Nephron (organoid): Measurements from ENCODE around the gene S100A3.
"Not testable (repeated sequence)": the region's sequence is repeated elsewhere in the genome, so short reads cannot be mapped to it uniquely, and the experiment has no call there.

Source experiments
- H3K27ac Mint-ChIP-seq, 3 experiments: 2 replicates each; pipeline ENCODE4 v1.8.0; 2020; ENCODE audit warnings: mixed read lengths in 3 of 3, mild to moderate bottlenecking in 2 of 3, moderate library complexity in 1 of 3
- H3K27me3 Mint-ChIP-seq: 2 replicates; pipeline ENCODE4 v1.8.0; 2021; ENCODE audit warnings: low read depth, mild to moderate bottlenecking, moderate library complexity, mixed read lengths
- H3K36me3 Mint-ChIP-seq: 2 replicates; pipeline ENCODE4 v1.8.0; 2020; ENCODE audit warnings: low read depth, mixed read lengths
- H3K4me1 Mint-ChIP-seq: 2 replicates; pipeline ENCODE4 v1.8.0; 2020; ENCODE audit warnings: mixed read lengths
- H3K4me3 Mint-ChIP-seq, 3 experiments: 2 replicates each; pipeline ENCODE4 v1.8.0; 2020; ENCODE audit warnings: mild to moderate bottlenecking in 3 of 3, mixed read lengths in 3 of 3, moderate library complexity in 2 of 3
- H3K9me3 Mint-ChIP-seq: 2 replicates; pipeline ENCODE4 v1.8.0; 2020; ENCODE audit warnings: mixed read lengths
- CTCF ChIP-seq, 3 experiments: fragments of 200-600 bp; sonication (generic); IDR thresholded peaks; one replicate each; pipeline ENCODE4 v1.5.0; 2021; ENCODE audit warnings: antibody characterized with exemption in 3 of 3; ENCODE audit not compliant: unreplicated experiment in 3 of 3

Gene S100A3

GRCh38 chr1:153587314-153587713 is 38.3 kb upstream of the S100A3 start:
- TF ChIP-seq CTCF (IDR thresholded peaks at IDR 0.05; ENCODE audit: unreplicated experiment in 3 of 3) = no peak
- no peak overlapping the region for H3K4me3 Mint-ChIP-seq
- no peaks in the 10 kb centered on the region for H3K27me3 Mint-ChIP-seq
- no peak overlapping the region for H3K27ac Mint-ChIP-seq
- H3K4me1 Mint-ChIP-seq = peaks cover 5% of the 10 kb centered on the region
- no peaks in the 10 kb centered on the region for H3K36me3 Mint-ChIP-seq
- H3K9me3 Mint-ChIP-seq = no peaks in the 10 kb centered on the region

- Mint-ChIP-seq H3K36me3 (no peaks in the 10 kb centered on the region), H3K27me3 (no peaks in the 10 kb centered on the region), H3K4me1 (peaks cover 5% of the 10 kb centered on the region), H3K9me3 (no peaks in the 10 kb centered on the region), H3K27ac (peak overlapping the region in 2 of 3 experiments; percentile 12 to 17), H3K4me3 (no peak overlapping the region)
- no peak for TF ChIP-seq CTCF (IDR thresholded peaks at IDR 0.05; ENCODE audit: unreplicated experiment in 3 of 3)
Measured at GRCh38 chr1:153586347-153586746, 37.3 kb upstream of the S100A3 start.

GRCh38 chr1:153585006-153585405 is 35.9 kb upstream of the S100A3 start:
- Mint-ChIP-seq H3K9me3 (no peaks in the 10 kb centered on the region), H3K36me3 (no peaks in the 10 kb centered on the region), H3K27me3 (no peaks in the 10 kb centered on the region), H3K27ac (peak overlapping the region in 1 of 3 experiments; percentile 32), H3K4me3 (no peak overlapping the region), H3K4me1 (peaks cover 5% of the 10 kb centered on the region)
- TF ChIP-seq CTCF (IDR thresholded peaks at IDR 0.05; ENCODE audit: unreplicated experiment in 3 of 3) = no peak

- H3K4me1 Mint-ChIP-seq = peaks cover 5% of the 10 kb centered on the region
- H3K4me3 Mint-ChIP-seq = no peak overlapping the region
- peak overlapping the region in 2 of 3 experiments; percentile 9 to 40 for H3K27ac Mint-ChIP-seq
- no peak for TF ChIP-seq CTCF (IDR thresholded peaks at IDR 0.05; ENCODE audit: unreplicated experiment in 3 of 3)
- no peaks in the 10 kb centered on the region for H3K27me3 Mint-ChIP-seq
- H3K36me3 Mint-ChIP-seq = no peaks in the 10 kb centered on the region
- H3K9me3 Mint-ChIP-seq = no peaks in the 10 kb centered on the region
Measured at GRCh38 chr1:153583976-153584375, 34.9 kb upstream of the S100A3 start.

- not testable (repeated sequence) for H3K9me3 Mint-ChIP-seq, H3K27me3 Mint-ChIP-seq, H3K4me3 Mint-ChIP-seq, H3K36me3 Mint-ChIP-seq, H3K4me1 Mint-ChIP-seq
- peak overlapping the region in 1 of 3 experiments; percentile 70 for H3K27ac Mint-ChIP-seq
Measured at GRCh38 chr1:153583514-153583913, 34.5 kb upstream of the S100A3 start.

GRCh38 chr1:153582836-153583235 is 33.8 kb upstream of the S100A3 start:
- H3K9me3 Mint-ChIP-seq, H3K27me3 Mint-ChIP-seq, H3K36me3 Mint-ChIP-seq, H3K4me1 Mint-ChIP-seq, H3K27ac Mint-ChIP-seq, H3K4me3 Mint-ChIP-seq: not testable (repeated sequence)

GRCh38 chr1:153578936-153579335 is 29.9 kb upstream of the S100A3 start:
- Mint-ChIP-seq H3K27ac (no peak overlapping the region), H3K36me3 (no peaks in the 10 kb centered on the region), H3K4me3 (no peak overlapping the region), H3K9me3 (no peaks in the 10 kb centered on the region), H3K27me3 (no peaks in the 10 kb centered on the region), H3K4me1 (peaks cover under 1% of the 10 kb centered on the region)
- TF ChIP-seq CTCF (IDR thresholded peaks at IDR 0.05; ENCODE audit: unreplicated experiment in 3 of 3) = no peak
